K562 (cell line): ENCODE results near the gene FAM219B. TPM values are rescaled to one million over a fixed set of nuclear protein-coding genes. Genes with fewer than 3 reads are reported as not detected.

Source experiments
- ELK1 ChIP-seq: sonication (generic); formaldehyde crosslinking; IDR thresholded peaks from 2 replicates; pipeline ENCODE4 v1.8.1; 2022; ENCODE audit warnings: missing genetic modification reagents
- ESRRB ChIP-seq: fragments of 250-450 bp; sonication (Bioruptor Pico); IDR thresholded peaks from 2 replicates; pipeline ENCODE4 v1.5.0; 2020; ENCODE audit warnings: mild to moderate bottlenecking, moderate library complexity, borderline replicate concordance
- FOXP4 ChIP-seq: sonication (generic); formaldehyde crosslinking; IDR thresholded peaks from 2 replicates; pipeline ENCODE4 v1.8.0; 2022; ENCODE audit warnings: mild to moderate bottlenecking, missing genetic modification reagents, borderline replicate concordance
- GATA2 ChIP-seq: sonication (generic); formaldehyde crosslinking; IDR thresholded peaks from 2 replicates; pipeline ENCODE4 v1.4.0; 2020; ENCODE audit warnings: mild to moderate bottlenecking, missing genetic modification reagents
- HBP1 ChIP-seq: fragments of 450-650 bp; formaldehyde crosslinking; IDR thresholded peaks from 2 replicates; pipeline ENCODE4 v1.4.0; 2022; ENCODE audit warnings: missing genetic modification characterization
- HDAC3 ChIP-seq: fragments of 450-650 bp; IDR thresholded peaks from 2 replicates; pipeline ENCODE4 v1.6.1; 2018; ENCODE audit warnings: borderline replicate concordance, mild to moderate bottlenecking, moderate library complexity; ENCODE audit not compliant: partially characterized antibody
- KHSRP ChIP-seq: fragments of 450-650 bp; IDR thresholded peaks from 2 replicates; pipeline ENCODE4 v1.6.1; 2017
- KLF10 ChIP-seq: fragments of 250-450 bp; sonication (Bioruptor Pico); IDR thresholded peaks from 2 replicates; pipeline ENCODE4 v1.6.1; 2021; ENCODE audit warnings: matching md5 sums
- PHB ChIP-seq: fragments of 250-450 bp; sonication (Bioruptor Pico); IDR thresholded peaks from 2 replicates; pipeline ENCODE4 v1.5.0; 2021
- SNIP1 ChIP-seq: fragments of 450-650 bp; IDR thresholded peaks from 2 replicates; pipeline ENCODE4 v1.7.1; 2017; ENCODE audit warnings: low read depth, mild to moderate bottlenecking
- SREBF1 ChIP-seq: fragments of 150-350 bp; IDR thresholded peaks from 2 replicates; pipeline ENCODE4 v1.6.1; 2014; ENCODE audit warnings: antibody characterized with exemption, low read depth, low read length, borderline replicate concordance
- WHSC1 ChIP-seq: IDR thresholded peaks from one replicate; pipeline ENCODE4 v1.6.1; 2012; ENCODE audit warnings: low read length, control low read depth, inconsistent platforms
- XRCC4 ChIP-seq: IDR thresholded peaks from one replicate; pipeline ENCODE4 v1.6.1; 2011; ENCODE audit not compliant: insufficient read depth, insufficient read length; ENCODE audit errors: extremely low read depth
- ZNF318 ChIP-seq, 2 experiments: fragments of 450-650 bp; IDR thresholded peaks; 2 replicates each; pipeline ENCODE4 v1.6.1; 2016; ENCODE audit warnings: mild to moderate bottlenecking in 2 of 2, borderline replicate concordance in 1 of 2, low read depth in 1 of 2, moderate library complexity in 1 of 2
- ZNF384 ChIP-seq: IDR thresholded peaks from 2 replicates; pipeline ENCODE4 v1.6.1; 2012; ENCODE audit warnings: low read depth, low read length, improper control_type of control experiment
- polyA plus RNA-seq, 8 experiments: library from polyadenylated mRNA; depleted of rRNA in 4 of 8; stranded (reverse) in 5 of 8; unstranded in 3 of 8; fragments of >200 nt; fragmentation: Nextera tagmentation in 2 of 8; fragmentation: Illumina TruSeq in 1 of 8; extraction: Ambion mirVana in 2 of 8; extraction: Trizol in 1 of 8; gene quantifications; 2 replicates each; pipeline versions ENCODE4 v1.2.1 to v1.2.3, GENCODE V29; 2011 to 2014; ENCODE audit warnings: inconsistent platforms in 1 of 8, missing spikeins in 1 of 8
- total RNA-seq, 7 experiments: library from RNA; depleted of rRNA in 6 of 7; stranded (reverse); fragments of >200 nt in 6 of 7; fragmentation: Illumina TruSeq in 2 of 7; extraction: Trizol in 2 of 7; gene quantifications; 2 replicates each; pipeline versions ENCODE4 v1.2.1 to v1.2.3, GENCODE V29; 2011 to 2021; ENCODE audit warnings: low replicate concordance in 1 of 7

FAM219B gene
- total and polyA plus RNA-seq, 9 of the 15 experiments (the other 6 are each of a cell fraction or from before 2014, with no cell fraction given), result 6.8 to 50.4 (median 29.4) TPM

- TF ChIP-seq ELK1 (no peak), XRCC4 (no peak), WHSC1 (no peak), KHSRP (no peak), ZNF384 (0 out of 2 replicates have a peak, but pooled peaks have one; percentile 9), PHB (CRISPR knock-in tag) (no peak), HBP1 (CRISPR knock-in tag) (no peak), ZNF318 (IDR thresholded peaks at IDR 0.05; ENCODE audit: borderline replicate concordance in 1 of 2, low read depth in 1 of 2) (no peak), KLF10 (CRISPR knock-in tag) (no peak), GATA2 (CRISPR knock-in tag) (no peak), ESRRB (CRISPR knock-in tag) (no peak), FOXP4 (peak; percentile 67; the same call in 1 of the 2 replicates), SNIP1 (no peak), HDAC3 (no peak), SREBF1 (peak; percentile 68; the same call in 1 of the 2 replicates)
Observed at GRCh38 chr15:74937590-74938371, 31.1 kb upstream of the FAM219B start, which contains the start of gene COX5A (continued).
